Activated gamma-delta T cell treated with anti-CD3 and anti-CD28 coated beads, Interleukin-2, amount 50 U/mL, for 16 hours (primary cell): ENCODE measurements around the gene RTCB.

Experiments
- DNase-seq: peaks from one replicate; pipeline ENCODE4 v3.0.0-alpha.2; 2020; ENCODE audit warnings: low read depth

RTCB gene

DNA sequence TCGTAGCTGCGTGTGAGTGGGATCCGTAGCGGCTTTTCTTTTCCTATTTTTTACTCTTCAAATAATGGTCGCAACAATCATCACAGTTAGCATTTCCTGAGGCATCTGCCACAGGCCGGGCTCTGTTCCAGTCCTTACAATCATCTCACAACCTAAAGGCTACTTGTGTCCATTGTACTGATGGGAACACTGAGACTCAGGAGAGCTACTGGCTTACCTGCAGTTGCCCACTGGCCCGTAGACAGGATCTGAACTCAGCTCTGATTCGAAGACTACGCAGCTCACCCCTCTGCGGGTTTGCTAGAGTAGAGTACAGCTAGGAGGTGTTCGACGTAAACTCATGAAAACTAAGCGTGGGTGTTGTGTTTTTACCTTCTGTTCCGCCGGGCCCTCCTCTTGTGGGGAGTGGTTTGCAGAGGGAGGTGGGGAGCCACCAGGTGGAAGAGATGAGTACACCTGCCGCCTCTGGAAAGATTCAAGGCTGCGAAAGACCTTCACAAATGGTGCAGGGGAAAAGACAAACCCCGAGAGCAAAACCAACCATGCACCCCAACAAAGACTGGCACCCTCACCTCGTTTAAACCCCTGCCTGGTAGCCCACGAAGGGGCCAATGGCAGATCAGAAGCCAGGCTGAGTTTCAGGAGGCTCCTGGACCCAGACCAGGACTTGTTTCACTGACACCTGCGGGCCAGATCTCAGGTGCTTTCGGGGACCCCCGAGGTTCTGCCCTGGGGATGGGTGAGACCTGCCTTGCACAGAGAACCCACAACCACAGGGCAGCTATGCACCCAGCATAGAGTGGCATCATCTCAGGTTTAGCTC lies 72.6 kb downstream of the RTCB start:
- DNase-seq: no peak

DNA sequence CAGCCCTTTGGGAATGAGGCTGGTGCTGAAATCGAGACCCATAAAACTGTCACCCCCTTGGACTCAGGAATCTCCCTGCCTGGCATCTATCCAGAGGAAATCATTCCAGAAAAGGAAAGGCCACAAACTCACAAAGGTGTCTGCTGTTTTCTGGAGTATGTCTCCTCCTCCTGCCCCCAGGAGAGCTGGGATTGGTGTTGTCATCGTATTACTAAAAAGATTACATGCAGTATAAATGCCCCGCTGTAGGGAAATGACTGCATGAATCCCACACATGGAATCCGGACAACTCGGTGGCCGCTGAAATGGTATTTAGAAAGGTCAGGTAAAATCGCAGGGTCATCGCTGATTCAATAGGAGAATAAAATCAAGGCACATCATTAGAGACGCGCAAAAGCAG lies 73.3 kb downstream of the RTCB start:
- no peak for DNase-seq
